Thyroid gland (tissue), 4 donors: Measurements from ENCODE around the gene SPRR4. TPM values are rescaled to one million over a fixed set of nuclear protein-coding genes. Genes with fewer than 3 reads are reported as not detected.

ENCODE experiments used
- DNase-seq, 2 donors: peaks; one replicate each; pipeline ENCODE4 v3.0.0-alpha.2; 2019
- H3K27ac ChIP-seq, 3 donors: fragments of 200-600 bp; sonication (generic); 1 replicate in 2 of 3; 2 replicates in 1 of 3; pipeline ENCODE4 v1.5.1; 2016 to 2019; ENCODE audit warnings: mild to moderate bottlenecking in 1 of 3, moderate library complexity in 1 of 3
- H3K27me3 ChIP-seq: fragments of 200-600 bp; sonication (generic); one replicate; pipeline ENCODE4 v1.5.1; 2019
- H3K36me3 ChIP-seq, 2 donors: fragments of 200-600 bp; sonication (generic); one replicate each; pipeline ENCODE4 v1.5.1; 2016 to 2019
- H3K4me1 ChIP-seq, 2 donors: fragments of 200-600 bp; sonication (generic); one replicate each; pipeline ENCODE4 v1.5.1; 2017 to 2019
- H3K4me3 ChIP-seq, 3 donors: fragments of 200-600 bp; sonication (generic); replicated peaks in 1 of 3; 1 replicate in 2 of 3; 2 replicates in 1 of 3; pipeline ENCODE4 v1.5.1; 2016; ENCODE audit warnings: mild to moderate bottlenecking in 1 of 3
- H3K9me3 ChIP-seq: fragments of 200-600 bp; sonication (generic); one replicate; pipeline ENCODE4 v1.5.1; 2017
- POLR2A ChIP-seq, 2 donors: fragments of 450-650 bp; IDR thresholded peaks; one replicate each; pipeline ENCODE4 v1.6.1; 2017; ENCODE audit warnings: antibody characterized with exemption in 2 of 2, mild to moderate bottlenecking in 2 of 2, moderate library complexity in 1 of 2
- WGBS, 2 donors: methylation state at CpG; one replicate each; pipeline ENCODE4 v1.1.5; 2017; 5-methylcytosine and 5-hydroxymethylcytosine counted together
- intact Hi-C: fragments of 100-400 bp; cut with DNase I; formaldehyde crosslinking; loops from one replicate; pipeline ENCODE4 v1.15.1; 2023
- total RNA-seq, 4 donors: library from RNA; depleted of rRNA; stranded (reverse); fragments of >200 nt; gene quantifications; one replicate each; pipeline ENCODE4 v1.2.3, GENCODE V29; 2016
- TF ChIP-seq, protein P1 (sequence below), 6 experiments: fragments of 200-600 bp in 3 of 6; fragments of 450-650 bp in 3 of 6; sonication (generic) in 3 of 6; IDR thresholded peaks; one replicate each; pipeline ENCODE4 v1.5.1; 2016 to 2019; ENCODE audit warnings: antibody characterized with exemption in 6 of 6, mild to moderate bottlenecking in 2 of 6, inconsistent platforms in 1 of 6, moderate library complexity in 1 of 6

Gene SPRR4
- total RNA-seq, 4 donors from 2014 or later, result not detected

GRCh38 chr1:152982076-152982475 lies 11.6 kb downstream of the SPRR4 start:
- Histone ChIP-seq H3K4me1 (no peaks in the 10 kb centered on the region), H3K27me3 (no peaks in the 10 kb centered on the region), H3K4me3 (no peak overlapping the region), H3K9me3 (no peaks in the 10 kb centered on the region), H3K27ac (no peak overlapping the region), H3K36me3 (no peaks in the 10 kb centered on the region)
- WGBS, 2 donors, result 75 to 87% methylated on average over 4 of the region's 4 CpGs
- no peak for DNase-seq
- intact Hi-C loops, result no loop called here
- TF ChIP-seq, protein P1, sequence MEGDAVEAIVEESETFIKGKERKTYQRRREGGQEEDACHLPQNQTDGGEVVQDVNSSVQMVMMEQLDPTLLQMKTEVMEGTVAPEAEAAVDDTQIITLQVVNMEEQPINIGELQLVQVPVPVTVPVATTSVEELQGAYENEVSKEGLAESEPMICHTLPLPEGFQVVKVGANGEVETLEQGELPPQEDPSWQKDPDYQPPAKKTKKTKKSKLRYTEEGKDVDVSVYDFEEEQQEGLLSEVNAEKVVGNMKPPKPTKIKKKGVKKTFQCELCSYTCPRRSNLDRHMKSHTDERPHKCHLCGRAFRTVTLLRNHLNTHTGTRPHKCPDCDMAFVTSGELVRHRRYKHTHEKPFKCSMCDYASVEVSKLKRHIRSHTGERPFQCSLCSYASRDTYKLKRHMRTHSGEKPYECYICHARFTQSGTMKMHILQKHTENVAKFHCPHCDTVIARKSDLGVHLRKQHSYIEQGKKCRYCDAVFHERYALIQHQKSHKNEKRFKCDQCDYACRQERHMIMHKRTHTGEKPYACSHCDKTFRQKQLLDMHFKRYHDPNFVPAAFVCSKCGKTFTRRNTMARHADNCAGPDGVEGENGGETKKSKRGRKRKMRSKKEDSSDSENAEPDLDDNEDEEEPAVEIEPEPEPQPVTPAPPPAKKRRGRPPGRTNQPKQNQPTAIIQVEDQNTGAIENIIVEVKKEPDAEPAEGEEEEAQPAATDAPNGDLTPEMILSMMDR (IDR thresholded peaks at IDR 0.05), result no peak
- no peak for TF ChIP-seq POLR2A (IDR thresholded peaks at IDR 0.05)

DNA sequence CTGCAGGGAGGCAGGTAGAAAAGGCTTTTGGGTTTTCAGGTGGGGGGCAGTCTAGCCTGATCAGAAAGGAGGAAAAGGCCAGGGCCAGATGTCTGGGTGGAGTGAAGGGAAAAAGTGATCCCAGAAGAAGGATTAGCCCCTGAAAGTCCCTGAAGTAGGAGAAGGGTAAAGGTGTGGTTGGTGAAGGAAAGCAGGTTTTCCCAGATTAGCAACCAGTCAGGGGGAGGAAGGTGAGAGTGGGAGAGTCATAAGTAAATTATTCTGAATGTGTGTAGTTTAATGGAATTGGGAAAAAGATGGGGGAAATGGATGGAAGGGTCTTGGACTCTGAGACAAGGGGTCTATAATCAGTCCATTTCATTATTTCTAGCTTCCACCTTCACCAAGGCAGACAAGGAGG lies 12.8 kb downstream of the SPRR4 start:
- Histone ChIP-seq H3K27me3 (no peaks in the 10 kb centered on the region), H3K4me3 (no peak overlapping the region), H3K9me3 (no peaks in the 10 kb centered on the region), H3K4me1 (no peaks in the 10 kb centered on the region), H3K27ac (no peak overlapping the region), H3K36me3 (no peaks in the 10 kb centered on the region)
- no peak for DNase-seq
- TF ChIP-seq POLR2A (IDR thresholded peaks at IDR 0.05), result no peak
- TF ChIP-seq, protein P1 (IDR thresholded peaks at IDR 0.05), result no peak
- intact Hi-C loops, result no loop called here

- Histone ChIP-seq H3K9me3 (no peaks in the 10 kb centered on the region), H3K27me3 (no peaks in the 10 kb centered on the region), H3K36me3 (no peaks in the 10 kb centered on the region), H3K4me1 (no peaks in the 10 kb centered on the region), H3K4me3 (no peak within 1 kb of the TSS), H3K27ac (no peak within 1 kb of the TSS)
- 66 to 79% methylated on average over 3 of the region's 3 CpGs for WGBS, 2 donors
- intact Hi-C loops, result no loop called here
- TF ChIP-seq POLR2A (IDR thresholded peaks at IDR 0.05), result no peak
- TF ChIP-seq, protein P1 (IDR thresholded peaks at IDR 0.05), result no peak
- DNase-seq, result no peak
Measured at GRCh38 chr1:152983743-152984142, 13.3 kb downstream of the SPRR4 start, which contains the start of gene SPRR1A. SPRR1A (plus strand) TSS chr1:152984081; CDS start chr1:152985231, 1,150 bp downstream.

DNA sequence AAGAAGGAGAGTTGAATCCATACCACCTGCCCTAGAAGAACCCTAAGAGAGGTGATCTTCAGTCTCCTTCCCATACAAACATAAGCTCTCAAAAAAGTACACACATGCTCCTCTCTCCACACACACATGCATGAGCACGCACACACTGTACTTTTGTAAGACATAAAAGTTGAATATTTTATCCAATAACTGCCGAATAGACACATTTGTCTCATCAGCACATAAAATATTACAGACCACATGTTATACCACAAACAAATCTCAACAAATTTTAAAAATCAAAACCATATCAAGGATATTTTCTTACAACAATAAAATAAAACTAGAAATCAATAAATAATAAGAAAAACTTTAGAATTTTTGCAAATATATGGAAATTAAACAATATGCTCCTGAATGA lies 16.1 kb downstream of the SPRR4 start:
- no peaks in the 10 kb centered on the region for H3K4me1 ChIP-seq
- TF ChIP-seq POLR2A (IDR thresholded peaks at IDR 0.05), result no peak
- TF ChIP-seq, protein P1 (IDR thresholded peaks at IDR 0.05), result no peak
- H3K27me3 ChIP-seq, result no peaks in the 10 kb centered on the region
- intact Hi-C loops, result no loop called here
- no peaks in the 10 kb centered on the region for H3K36me3 ChIP-seq
- H3K4me3 ChIP-seq, result no peak overlapping the region
- DNase-seq, result no peak
- 81 to 91% methylated on average over 2 of the region's 2 CpGs for WGBS, 2 donors
- H3K27ac ChIP-seq, result no peak overlapping the region
- H3K9me3 ChIP-seq, result no peaks in the 10 kb centered on the region

- WGBS, 2 donors, result 74 to 77% methylated on average over 5 to 6 of the region's 6 CpGs
- H3K9me3 ChIP-seq, result no peaks in the 10 kb centered on the region
- no peaks in the 10 kb centered on the region for H3K27me3 ChIP-seq
- H3K4me1 ChIP-seq, result no peaks in the 10 kb centered on the region
- no peaks in the 10 kb centered on the region for H3K36me3 ChIP-seq
- no peak for DNase-seq
- TF ChIP-seq POLR2A (IDR thresholded peaks at IDR 0.05), result no peak
- TF ChIP-seq, protein P1 (IDR thresholded peaks at IDR 0.05), result no peak
- H3K27ac ChIP-seq, result no peak overlapping the region
- no peak overlapping the region for H3K4me3 ChIP-seq
- intact Hi-C loops, result no loop called here
Measured at GRCh38 chr1:152993186-152993585, 22.7 kb downstream of the SPRR4 start.
